Epithelial cell of esophagus (primary cell): ENCODE data around the gene ECHDC3.

Source experiments
- DNase-seq: peaks from one replicate; pipeline ENCODE4 v3.0.0; 2010; ENCODE audit warnings: low read depth
- H3K4me3 ChIP-seq: 2 replicates; pipeline ENCODE4 v1.5.1; 2011; ENCODE audit warnings: mild to moderate bottlenecking, low read length, control low read depth
- CTCF ChIP-seq: IDR thresholded peaks from 2 replicates; pipeline ENCODE4 v1.5.1; 2011; ENCODE audit warnings: low read depth, mild to moderate bottlenecking, low read length, control low read depth, inconsistent platforms; ENCODE audit not compliant: insufficient read depth; ENCODE audit errors: missing control alignments

Gene ECHDC3

GRCh38 chr10:11759347-11759746 is 17.2 kb downstream of the ECHDC3 start:
- DNase-seq: no peak
- no peak overlapping the region for H3K4me3 ChIP-seq
- TF ChIP-seq CTCF: no peak

- no peak for TF ChIP-seq CTCF
- no peak for DNase-seq
- H3K4me3 ChIP-seq: no peak overlapping the region
Observed at GRCh38 chr10:11760151-11760550, 18.0 kb downstream of the ECHDC3 start.

GRCh38 chr10:11760861-11761260 is 18.7 kb downstream of the ECHDC3 start:
- no peak overlapping the region for H3K4me3 ChIP-seq
- no peak for TF ChIP-seq CTCF
- DNase-seq: no peak

GRCh38 chr10:11761431-11761830 is 19.2 kb downstream of the ECHDC3 start:
- no peak for DNase-seq
- TF ChIP-seq CTCF: no peak

GRCh38 chr10:11762706-11763500 is 20.7 kb downstream of the ECHDC3 start:
- no peak for DNase-seq
- TF ChIP-seq CTCF: no peak
- H3K4me3 ChIP-seq: no peak overlapping the region

More at GRCh38 chr10:11761431-11761830, 19.2 kb downstream of the ECHDC3 start:
- no peak overlapping the region for H3K4me3 ChIP-seq

GRCh38 chr10:11763501-11763861 is 21.3 kb downstream of the ECHDC3 start:
- DNase-seq: no peak
- no peak overlapping the region for H3K4me3 ChIP-seq
- TF ChIP-seq CTCF: no peak

GRCh38 chr10:11765141-11765540 is 23.0 kb downstream of the ECHDC3 start:
- no peak for DNase-seq
- TF ChIP-seq CTCF: no peak

More at GRCh38 chr10:11765141-11765540, 23.0 kb downstream of the ECHDC3 start:
- H3K4me3 ChIP-seq: no peak overlapping the region
